HG03064 (cell line): ENCODE data around the gene PITPNB.

ENCODE experiments used
- ATAC-seq: cut with Tn5 transposase; IDR thresholded peaks from one replicate; pipeline ENCODE4 v1.9.1; 2021; ENCODE audit warnings: low read depth; ENCODE audit not compliant: unreplicated experiment

Gene PITPNB

DNA sequence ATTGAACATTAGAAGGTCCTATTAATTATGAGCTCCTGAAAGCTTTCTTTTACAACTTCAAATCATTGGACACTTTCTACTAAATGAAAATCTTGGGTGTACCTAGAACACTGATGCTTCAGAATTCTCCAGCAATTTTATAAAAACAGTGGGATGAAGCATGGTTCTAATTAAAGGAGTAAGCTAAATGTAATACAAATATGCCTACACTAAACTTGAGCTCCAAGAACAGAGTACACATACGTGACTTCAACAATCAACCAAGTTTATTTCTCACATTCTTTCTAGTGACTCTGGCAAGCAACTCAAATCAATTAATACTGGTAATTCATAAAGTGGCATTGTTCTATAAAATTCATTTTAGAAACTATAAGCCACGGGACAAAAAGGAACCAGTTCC is 55.5 kb downstream of the PITPNB start:
- no peak for ATAC-seq

DNA sequence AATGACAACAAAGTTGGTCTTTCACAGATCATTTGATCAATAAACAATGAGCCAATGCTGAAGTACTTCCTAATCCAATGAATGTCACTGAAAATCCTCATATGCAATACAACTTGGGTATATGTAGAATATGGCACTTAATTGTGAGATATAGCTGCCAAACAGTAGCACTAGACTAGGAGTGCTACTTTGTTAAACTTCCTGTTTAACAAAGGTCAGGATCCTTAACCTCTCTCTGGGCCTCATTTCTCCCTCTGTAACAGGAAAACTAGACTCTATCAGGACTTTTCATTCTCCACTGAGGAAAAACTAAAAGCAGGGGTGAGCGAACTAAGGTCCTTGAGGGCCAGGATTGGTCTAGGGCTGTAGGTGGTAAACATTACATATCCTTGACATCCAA is 56.1 kb downstream of the PITPNB start:
- ATAC-seq, result no peak

DNA sequence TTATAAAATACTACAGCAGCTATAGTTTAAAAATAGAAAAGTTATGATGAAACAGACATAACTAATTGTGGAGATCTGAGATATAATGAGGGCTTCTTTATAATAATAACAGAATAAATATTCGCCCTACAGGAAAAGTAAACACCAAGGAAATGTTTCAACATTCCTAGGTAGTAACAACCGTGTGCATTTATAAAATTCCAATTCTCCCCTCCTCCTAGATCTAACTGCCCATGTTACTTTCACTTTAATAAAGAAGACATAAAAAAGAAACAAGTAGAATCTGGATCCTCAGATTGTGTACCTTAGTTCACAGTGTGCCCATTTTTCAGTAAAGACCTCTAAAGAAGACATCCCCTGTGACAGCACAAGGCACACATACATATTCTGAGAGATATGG is 59.7 kb downstream of the PITPNB start:
- ATAC-seq, result no peak

DNA sequence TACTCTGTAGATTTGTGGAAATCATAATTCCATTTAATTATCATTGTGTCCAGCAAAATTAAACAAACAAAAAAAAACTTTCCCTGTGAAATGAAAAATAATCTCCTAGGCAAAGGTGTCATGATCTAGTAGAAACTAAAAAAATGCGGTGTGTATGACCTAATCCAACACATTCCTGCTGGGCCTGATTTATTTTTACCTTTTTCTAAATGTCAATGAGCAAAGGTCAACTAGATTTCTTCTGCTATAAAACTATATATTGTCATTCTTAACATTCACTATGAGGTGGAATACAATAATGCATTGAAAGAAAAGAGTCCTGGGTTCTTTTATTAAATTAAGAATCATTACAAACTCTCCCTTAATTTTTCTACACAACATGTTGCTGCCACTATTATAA is 60.4 kb downstream of the PITPNB start:
- ATAC-seq, result no peak

DNA sequence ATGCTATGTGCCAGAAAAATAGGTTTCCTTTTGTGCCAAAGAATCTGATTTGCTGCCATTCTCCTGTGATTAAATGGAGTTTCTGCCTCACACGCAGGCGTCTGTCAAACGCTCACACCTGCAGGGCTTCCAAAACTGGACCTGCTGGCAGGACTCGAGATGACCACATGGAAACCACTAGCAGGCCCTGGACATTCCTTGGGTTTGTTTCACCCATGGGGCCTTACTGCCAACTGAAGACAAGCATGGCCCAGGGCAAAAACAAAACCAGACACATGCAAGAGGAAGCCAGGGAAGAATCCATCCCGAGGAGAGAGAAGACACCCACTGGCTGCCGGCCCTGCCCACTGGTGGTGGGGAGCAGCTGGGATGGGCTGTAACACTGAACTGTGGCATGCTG is 61.6 kb downstream of the PITPNB start:
- ATAC-seq, result no peak

DNA sequence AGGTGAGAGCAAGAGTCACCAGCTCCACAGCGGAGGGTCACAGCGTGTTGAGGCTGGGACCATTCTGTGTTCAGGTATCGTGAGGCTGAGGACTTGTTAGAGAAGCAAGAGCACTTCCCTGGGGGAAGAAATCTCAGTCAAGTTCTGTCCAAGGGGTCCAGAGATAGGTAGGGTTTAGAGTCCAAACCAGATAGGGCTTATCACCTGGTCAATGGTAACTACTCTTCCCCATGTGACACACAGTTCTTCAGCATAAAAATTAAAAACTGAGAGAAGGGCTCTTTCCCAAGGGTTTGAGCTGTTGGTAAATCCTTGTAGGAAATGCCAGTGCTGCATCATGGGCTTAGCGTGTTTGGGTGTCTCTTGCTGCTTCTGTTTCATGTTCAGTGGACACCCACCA is 62.7 kb downstream of the PITPNB start:
- ATAC-seq, result no peak

DNA sequence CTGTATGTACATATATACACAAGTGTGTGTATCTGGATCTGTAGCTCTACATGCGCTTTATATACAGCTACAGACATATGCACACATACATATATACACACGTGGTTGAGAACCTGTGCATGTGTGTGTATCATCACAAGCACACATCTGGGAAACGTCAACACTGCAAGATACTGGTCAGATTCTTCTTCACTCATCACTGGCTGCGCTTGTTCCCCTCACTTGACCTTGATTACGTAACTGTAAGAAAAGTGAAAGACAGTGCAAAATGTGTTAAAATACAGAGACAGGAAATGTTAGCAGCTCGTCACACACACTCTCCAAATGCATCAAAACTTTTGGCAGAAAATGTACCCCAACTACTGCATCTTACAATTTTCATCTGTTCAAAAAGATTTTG is 65.6 kb downstream of the PITPNB start:
- no peak for ATAC-seq

DNA sequence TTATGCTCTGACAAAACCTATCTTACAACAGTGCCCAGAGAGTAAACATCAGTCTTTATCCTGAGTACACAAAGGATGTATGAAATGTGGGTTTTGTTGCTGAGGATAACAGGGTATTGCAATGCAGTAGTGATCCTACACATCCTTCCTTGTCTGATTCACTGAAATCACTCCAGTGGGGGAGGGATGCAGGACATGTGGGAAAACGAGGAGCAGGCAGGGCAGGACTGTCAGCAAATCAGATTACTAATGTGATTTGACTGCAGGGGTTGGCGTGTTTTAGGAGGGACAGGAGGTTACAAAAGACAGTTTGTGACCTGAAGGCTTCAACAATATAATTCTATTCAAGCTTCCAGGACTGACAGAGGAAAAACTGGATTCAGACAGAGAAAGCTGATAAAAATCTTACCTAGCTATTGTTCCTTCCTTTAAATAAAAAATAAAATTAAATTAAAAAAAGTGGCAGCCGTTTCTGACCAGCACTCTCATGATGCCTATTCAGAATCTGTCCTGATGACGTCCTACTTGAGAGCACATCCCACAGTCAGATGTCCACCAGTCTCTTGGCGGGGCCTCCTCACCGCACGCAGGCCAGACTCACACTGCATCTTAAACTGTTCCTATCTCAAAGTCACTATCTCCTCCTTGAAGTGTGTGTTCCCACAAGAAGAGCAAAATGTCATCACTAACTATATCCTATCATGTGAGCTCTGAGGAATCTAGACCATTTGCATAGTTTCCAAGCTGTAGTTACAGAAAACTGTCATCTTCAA is 66.9 kb downstream of the PITPNB start:
- ATAC-seq, result no peak

DNA sequence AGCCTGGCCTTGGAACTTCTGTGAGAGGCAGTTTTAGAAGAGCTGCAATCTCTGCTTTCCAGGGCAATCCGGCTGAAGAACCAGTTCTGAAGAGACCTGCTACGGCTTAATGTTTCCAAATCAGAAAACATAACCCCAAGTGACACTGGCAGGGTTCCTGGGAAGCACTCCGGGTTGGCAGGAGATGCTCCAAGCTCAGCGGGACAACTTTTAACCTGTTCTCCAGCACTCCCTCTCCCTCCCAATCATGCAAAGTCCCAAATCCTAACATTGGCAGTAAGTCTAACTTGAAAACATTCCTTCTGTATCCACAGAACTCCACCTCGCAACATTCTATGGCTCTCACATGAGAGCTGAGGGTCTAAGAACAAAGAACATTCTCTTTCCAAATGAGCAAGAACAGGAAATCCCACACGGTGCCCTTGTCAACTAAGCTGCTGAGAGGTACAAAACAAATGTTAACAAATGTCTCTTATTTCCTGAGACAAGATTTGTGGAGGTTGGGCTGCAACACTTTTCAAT is 69.0 kb downstream of the PITPNB start:
- ATAC-seq, result no peak

DNA sequence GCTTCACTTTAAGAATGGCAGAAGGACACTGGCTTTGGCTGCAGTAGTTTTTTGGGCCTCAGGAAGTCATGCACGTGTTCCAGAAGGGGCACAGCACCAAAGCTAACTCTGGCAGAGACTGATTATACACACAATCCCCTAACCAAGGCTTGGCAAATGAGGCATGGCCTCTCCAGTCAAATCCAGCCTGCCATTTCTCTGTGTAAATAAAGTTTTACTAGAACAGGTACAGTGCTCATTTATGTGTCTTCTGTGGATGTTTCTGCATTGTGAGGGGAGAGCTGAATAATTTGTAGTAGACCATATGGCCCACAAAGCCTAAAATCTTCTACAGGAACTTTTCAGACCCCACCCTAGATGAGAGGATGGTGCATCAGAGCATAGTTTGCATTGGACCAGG is 71.1 kb downstream of the PITPNB start:
- ATAC-seq, result no peak

DNA sequence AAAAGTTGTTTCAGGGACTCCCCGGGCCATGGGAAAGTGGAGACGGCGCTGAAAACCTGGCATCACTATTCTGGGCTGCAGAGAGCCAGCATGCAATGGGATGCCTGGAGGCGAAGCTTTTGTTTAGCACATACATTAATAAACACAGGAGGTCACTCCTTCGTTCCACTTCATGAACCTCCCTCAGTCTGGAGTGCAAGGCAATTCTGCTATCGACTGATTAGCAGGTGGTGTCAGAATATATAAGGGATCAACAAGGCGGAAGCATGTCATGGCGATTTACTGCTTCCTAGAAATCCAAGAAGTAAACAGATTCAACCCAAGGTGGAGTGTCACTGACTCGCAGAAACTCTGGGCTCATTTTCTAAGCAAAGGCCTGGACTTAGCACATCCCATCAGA is 72.1 kb downstream of the PITPNB start:
- ATAC-seq, result no peak

DNA sequence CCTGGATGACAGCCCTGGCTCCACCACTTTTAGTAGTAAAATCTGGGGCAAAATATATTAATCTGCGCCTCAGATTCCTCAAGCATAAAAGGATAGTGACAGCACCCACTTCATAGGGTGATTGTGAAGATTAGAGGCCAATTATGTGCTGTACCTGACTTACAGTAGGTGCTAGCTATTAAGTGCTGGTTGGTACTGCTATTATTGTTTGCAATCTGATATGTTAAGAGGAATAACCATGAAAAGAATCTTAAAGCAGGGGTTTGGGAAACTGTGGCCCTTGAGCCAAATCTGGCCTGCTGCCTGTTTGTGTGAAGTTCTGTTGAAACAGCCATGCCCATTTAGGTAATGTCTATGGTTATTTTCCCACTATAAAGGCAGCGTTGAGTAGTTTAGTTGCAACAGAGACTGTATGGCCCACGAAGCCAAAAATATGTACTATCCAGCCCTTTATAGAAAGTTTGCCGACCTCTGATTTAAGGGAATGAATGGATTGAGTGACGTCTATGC is 72.8 kb downstream of the PITPNB start:
- ATAC-seq, result no peak

DNA sequence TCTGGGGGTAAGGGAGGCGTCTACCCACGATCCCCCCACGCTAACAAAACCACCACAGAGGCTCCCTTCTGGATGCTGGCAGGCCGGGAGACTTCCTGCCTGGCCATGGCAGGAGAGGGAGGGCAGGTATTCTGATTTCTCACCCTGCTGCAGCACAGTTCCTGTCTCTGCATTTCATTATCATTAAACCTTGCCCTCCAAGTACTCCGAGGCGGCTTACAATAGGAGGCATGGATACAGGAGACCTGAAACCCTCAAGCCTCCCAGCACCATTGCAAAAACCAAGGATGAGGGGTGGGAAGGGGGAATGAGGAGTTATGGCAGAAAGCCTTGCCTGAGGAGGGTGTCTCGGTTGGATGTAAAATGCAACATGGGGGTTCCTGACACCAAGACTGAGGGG is 73.4 kb downstream of the PITPNB start:
- ATAC-seq, result no peak

DNA sequence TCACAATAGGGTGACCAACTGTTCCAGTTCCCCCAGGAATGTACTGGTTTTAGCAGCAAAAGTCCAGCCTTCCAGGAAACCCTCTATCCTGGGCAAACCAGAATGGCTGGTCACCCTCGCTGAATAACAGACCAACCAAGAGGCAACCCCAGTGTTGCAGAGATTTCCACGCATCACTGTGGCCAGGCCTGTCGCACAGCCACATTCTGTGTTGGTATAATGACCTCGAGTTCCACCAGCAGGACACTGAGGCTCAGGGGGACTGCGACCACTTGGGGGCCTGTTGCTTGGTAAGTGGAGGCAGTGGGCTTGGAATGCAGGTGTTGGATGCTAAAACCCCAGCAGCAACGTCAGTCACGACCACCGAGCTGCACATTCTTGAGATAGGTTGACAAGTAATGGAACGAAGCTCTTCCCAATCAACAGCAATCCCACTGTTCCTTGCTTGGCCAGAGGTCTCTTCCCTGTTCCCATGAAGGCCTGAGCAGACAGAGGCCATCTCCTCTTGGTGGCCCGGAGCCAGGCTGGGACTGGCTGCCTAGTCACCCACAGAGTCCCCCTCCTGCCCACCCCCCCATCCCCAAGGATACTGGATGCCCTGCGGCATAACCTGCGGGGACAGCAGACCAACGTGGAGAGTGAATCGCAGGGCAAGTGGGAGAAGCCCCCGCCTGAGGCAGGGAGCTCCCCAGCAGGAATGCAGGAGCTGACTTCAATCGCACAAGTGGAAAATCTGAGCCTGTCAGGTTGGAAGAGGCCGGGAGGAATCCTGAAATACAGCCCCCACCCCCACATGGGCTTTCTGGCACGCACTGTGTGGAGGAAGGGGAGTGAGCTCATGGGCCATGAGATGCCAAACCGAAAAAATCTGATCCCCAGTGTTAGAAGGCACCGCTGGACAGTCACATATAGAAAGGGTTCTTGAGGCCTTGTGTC is 74.1 kb downstream of the PITPNB start:
- ATAC-seq, result no peak

DNA sequence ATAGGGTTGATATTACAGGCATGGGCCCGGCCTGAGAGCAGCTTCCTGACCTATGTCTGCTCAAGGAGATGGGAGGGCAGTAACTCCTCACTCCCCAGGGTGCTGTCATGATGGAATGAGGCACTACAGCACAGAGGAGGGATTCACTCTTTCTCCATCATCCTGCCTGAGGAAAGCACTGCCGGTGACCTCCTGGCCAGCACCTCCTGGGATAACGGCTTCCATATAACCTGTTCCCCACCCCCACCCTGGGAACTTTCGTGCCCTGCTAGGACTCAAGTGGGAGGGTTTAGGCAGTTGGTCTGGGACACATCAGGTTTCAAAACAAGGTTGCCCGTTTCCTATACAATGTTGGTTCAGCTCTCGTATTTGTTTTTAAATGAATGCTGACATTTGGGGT is 74.8 kb downstream of the PITPNB start:
- ATAC-seq, result no peak

DNA sequence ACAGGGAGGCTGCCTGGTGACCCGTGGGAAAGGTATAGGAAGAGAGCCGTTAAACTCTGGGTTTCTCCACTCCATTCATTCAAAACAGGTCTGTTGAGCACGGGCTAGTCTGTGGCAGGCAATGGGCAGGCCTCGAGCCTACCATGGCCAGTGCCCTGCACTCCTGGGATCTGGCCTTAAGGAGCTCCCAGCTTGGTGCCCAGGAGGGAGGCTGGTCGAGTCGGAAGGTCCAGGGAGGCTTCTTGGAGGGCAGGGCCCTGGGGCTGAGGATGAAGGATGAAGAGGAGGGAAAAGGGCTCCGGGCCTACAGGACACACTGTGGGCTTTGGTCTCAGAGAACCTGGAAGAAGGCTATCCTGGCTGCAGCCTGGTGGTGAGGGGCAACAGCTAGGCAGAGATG is 75.6 kb downstream of the PITPNB start:
- no peak for ATAC-seq

DNA sequence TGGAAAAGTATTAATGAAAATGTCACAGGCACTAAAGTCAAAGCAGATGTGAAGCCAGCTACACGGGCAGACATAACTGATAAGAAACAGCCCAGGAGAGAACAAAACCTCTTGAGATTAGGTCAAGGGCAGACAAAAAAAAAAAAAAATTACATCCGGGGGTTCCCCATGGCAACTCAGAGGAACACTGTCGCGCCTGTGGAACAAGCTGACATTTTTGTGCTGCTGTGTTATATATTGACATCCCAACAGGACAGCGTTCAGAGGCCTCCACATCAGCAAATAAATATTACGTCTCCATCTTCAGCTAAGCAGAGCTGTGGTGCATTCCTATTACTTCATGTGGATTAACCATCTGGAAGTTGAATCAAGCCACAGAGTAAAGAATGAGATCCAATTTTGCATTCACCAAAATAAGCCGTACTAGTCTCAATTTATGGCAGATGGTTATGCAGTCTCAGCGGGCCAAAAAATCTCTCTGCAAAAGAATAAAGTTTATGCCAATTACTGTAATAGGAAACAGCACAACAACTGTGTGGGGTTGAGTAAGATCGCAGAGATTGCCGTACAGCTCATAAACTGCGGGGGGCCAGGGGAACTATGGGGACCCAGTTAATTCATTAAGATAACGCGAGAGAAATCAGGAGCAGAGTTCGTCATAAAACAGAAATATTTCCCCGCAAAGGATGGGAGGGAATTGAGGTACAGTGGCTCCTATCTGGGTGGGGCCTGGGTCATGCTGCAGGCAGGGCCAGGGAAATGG is 76.2 kb downstream of the PITPNB start:
- ATAC-seq, result no peak

DNA sequence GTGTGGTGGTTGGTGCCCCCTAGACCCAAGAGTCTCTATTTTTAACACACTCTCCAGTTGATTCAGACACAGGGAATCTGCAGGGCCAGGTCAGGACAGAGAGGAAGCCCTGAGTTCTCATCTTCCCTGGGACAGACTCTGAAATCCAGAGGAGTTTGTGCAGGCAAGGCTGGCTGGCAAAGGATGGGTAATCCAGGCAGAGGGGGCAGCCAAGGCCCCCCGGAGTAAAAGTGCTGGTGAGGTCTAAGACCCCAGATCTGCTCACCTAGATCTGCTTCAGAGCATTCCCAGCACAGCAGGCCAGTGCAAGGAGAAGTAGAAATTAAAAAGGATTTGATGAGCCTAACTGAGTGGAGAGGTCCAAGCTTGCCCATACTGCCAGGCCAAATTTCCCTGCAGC is 76.9 kb downstream of the PITPNB start:
- ATAC-seq, result no peak

DNA sequence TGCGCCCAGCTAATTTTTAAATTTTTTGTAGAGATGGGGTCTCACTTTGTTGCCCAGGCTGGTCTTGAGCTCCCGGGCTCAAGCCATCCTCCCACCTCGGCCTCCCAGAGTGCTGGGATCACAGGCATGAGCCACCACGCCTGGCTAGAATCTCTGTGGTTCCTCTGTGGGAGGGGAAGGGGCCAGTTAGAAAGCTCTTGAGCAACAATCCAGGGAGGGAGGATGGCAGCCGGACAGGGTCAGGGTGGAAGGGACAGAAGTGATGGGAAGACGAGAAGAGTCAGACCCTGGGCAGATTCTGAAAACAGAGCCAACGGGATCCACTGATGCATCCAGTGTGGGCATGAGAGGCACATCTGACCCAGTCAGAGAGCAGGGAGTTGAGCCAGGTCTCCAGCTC is 78.6 kb downstream of the PITPNB start:
- ATAC-seq, result no peak

DNA sequence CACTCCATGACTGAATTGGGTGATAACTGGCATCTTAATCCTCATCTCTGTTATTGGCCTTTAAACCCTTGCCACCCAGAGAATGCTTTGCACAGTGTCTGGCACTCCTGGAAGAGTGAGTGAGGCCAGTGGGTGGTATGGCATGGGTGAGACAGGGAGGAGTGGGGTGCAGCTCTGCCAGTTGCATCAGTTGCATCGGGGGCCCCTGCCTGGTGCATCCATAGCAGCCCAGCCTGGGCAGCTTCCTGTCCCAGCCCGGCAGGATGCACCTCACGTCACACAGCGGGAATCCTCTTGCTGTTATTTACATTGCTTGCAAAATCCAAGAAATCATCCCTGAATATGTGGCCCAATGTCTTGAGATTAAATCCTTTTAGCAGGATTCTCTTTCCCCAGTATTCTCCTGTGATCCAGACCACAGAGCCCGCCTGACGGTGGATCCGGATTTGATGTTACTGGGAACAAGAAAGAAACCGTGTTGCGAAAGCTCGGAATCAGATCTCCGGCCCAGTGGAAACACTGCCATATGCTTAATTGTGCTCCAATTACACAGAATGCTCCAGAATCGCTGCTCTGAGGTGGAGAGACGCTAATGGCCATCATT is 79.9 kb downstream of the PITPNB start:
- ATAC-seq, result no peak
